Measurements from ENCODE around the gene KCNH2.

KCNH2 gene

GRCh38 chr7:150974468-150975391, 3.4 kb downstream of the KCNH2 start:
- peaks cover 1% of the 10 kb centered on the region; the same call in 1 of the 2 replicates for H3K27me3 ChIP-seq (replicated peaks; ENCODE audit: control insufficient read depth, insufficient read depth, low read length)
- peak; percentile 37 for TF ChIP-seq CTCF (IDR thresholded peaks at IDR 0.05; ENCODE audit: insufficient read depth, low read length, poor library complexity, severe bottlenecking)
- peak overlapping the region; percentile 70 for H3K4me3 ChIP-seq (replicated peaks; ENCODE audit: low read depth, low read length)
- H3K36me3 ChIP-seq (ENCODE audit: control insufficient read depth, insufficient read depth, low read length): no peaks in the 10 kb centered on the region
- DNase-seq (ENCODE audit: extremely low read depth, insufficient read length): peak; percentile 81

GRCh38 chr7:150973571-150974451, 4.3 kb downstream of the KCNH2 start:
- no peaks in the 10 kb centered on the region for H3K36me3 ChIP-seq (ENCODE audit: control insufficient read depth, insufficient read depth, low read length)
- DNase-seq (ENCODE audit: extremely low read depth, insufficient read length): no peak
- peak overlapping the region; percentile 38 for H3K4me3 ChIP-seq (replicated peaks; ENCODE audit: low read depth, low read length)
- peaks cover 2% of the 10 kb centered on the region; the same call in 1 of the 2 replicates for H3K27me3 ChIP-seq (replicated peaks; ENCODE audit: control insufficient read depth, insufficient read depth, low read length)
- no peak for TF ChIP-seq CTCF (IDR thresholded peaks at IDR 0.05; ENCODE audit: insufficient read depth, low read length, poor library complexity, severe bottlenecking)

DNA sequence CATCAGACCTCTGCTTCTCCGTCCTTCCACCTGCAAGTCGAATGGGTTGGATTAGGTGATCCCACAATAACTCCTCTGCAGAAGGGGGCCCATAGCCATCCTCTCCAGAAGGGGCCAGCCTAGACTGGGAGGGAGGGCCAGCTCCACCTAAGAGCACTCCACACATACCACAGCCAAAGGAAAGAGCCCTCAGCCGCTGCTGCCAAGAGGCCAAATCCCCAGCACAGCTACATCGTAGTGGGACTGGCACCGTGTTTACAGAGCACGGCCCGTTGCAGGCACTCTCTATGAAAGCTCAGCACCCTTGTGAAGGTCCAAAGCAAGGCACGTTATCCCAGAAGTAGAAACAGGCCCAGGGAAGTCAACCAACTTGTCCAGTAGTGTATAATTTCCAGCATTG, 5.4 kb downstream of the KCNH2 start:
- no peak overlapping the region for H3K4me3 ChIP-seq (replicated peaks; ENCODE audit: low read depth, low read length)
- DNase-seq (ENCODE audit: extremely low read depth, insufficient read length): no peak
- no peaks in the 10 kb centered on the region for H3K36me3 ChIP-seq (ENCODE audit: control insufficient read depth, insufficient read depth, low read length)
- peaks cover 2% of the 10 kb centered on the region; the same call in 1 of the 2 replicates for H3K27me3 ChIP-seq (replicated peaks; ENCODE audit: control insufficient read depth, insufficient read depth, low read length)
- TF ChIP-seq CTCF (IDR thresholded peaks at IDR 0.05; ENCODE audit: insufficient read depth, low read length, poor library complexity, severe bottlenecking): no peak

GRCh38 chr7:150972023-150972468, 6.1 kb downstream of the KCNH2 start:
- no peak for DNase-seq (ENCODE audit: extremely low read depth, insufficient read length)
- Histone ChIP-seq H3K4me3 (replicated peaks; ENCODE audit: low read depth, low read length) (no peak overlapping the region), H3K27me3 (replicated peaks; ENCODE audit: control insufficient read depth, insufficient read depth, low read length) (peaks cover 2% of the 10 kb centered on the region; the same call in 1 of the 2 replicates), H3K36me3 (ENCODE audit: control insufficient read depth, insufficient read depth, low read length) (no peaks in the 10 kb centered on the region)
- no peak for TF ChIP-seq CTCF (IDR thresholded peaks at IDR 0.05; ENCODE audit: insufficient read depth, low read length, poor library complexity, severe bottlenecking)

DNA sequence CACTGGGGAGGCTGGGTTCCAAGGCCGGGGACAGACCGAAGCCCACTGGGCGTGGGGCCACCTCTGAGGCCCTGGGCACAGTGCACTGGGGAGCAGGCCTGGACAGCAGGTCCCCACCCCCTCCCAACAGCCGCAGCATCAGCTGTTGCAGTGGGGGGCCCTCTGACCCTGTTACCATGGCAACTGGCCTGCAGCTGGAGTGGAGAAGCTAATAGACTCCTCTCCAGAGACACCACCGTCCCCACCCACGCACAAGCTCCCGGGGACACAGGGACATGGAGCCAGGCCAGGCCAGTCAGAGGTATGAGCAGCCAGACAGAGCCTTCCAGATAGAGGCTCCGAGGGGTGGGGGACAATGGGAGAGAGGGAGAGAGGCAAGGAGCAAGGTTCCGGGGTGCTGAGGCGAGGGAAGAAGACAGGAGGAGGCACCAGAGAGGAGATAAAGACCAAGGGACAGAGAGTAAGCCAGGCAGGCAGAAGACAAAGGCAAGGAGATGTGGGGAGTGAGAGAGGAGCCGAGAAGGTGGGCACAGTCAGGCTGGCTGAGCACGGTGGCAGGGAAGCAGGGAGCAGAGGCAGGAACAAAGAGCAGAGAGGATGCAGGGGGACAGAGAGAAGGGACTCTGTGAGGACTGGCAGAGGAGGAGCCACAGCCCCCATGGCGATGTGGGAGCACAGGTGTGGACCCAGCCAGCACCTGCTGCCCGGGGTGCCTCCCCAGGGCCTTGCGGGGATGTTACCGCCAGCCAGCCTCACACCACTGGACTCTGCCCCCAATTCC, 6.7 kb downstream of the KCNH2 start:
- H3K27me3 ChIP-seq (replicated peaks; ENCODE audit: control insufficient read depth, insufficient read depth, low read length): peaks cover 2% of the 10 kb centered on the region; the same call in 1 of the 2 replicates
- no peak for TF ChIP-seq CTCF (IDR thresholded peaks at IDR 0.05; ENCODE audit: insufficient read depth, low read length, poor library complexity, severe bottlenecking)
- no peak overlapping the region for H3K4me3 ChIP-seq (replicated peaks; ENCODE audit: low read depth, low read length)
- H3K36me3 ChIP-seq (ENCODE audit: control insufficient read depth, insufficient read depth, low read length): no peaks in the 10 kb centered on the region
- DNase-seq (ENCODE audit: extremely low read depth, insufficient read length): no peak
